Left colon (tissue), 2 donors: Measurements from ENCODE around the gene PEMT. TPM values are rescaled to one million over a fixed set of nuclear protein-coding genes. Genes with fewer than 3 reads are reported as not detected.

Experiments
- ATAC-seq: fragments of 200-7000 bp; cut with Tn5 transposase; one replicate; pipeline ENCODE4 v1.9.1; 2020; ENCODE audit warnings: mild to moderate bottlenecking, moderate library complexity
- DNase-seq, 2 donors: peaks; one replicate each; pipeline ENCODE4 v3.0.0-alpha.2; 2020
- intact Hi-C, 2 donors: fragments of 100-400 bp; cut with DNase I in 1 of 2; cut with micrococcal nuclease in 1 of 2; formaldehyde crosslinking; loops; one replicate each; pipeline versions ENCODE4 v1.11.2 to v1.14.0; 2022; cut with DNase I, micrococcal nuclease
- total RNA-seq, 2 donors: library from RNA; stranded (reverse); fragmentation: NEBNext Ultra II Directional; extraction: Animal tissue kit (Norgen Biotek cat#: 25700); gene quantifications; one replicate each; pipeline ENCODE4 v1.2.1, GENCODE V29; 2021
- donor health status: DM: no; HTN: no; CAD: no.
- donor health status: DM: yes; HTN: yes; CAD: no.

Gene PEMT
- total RNA-seq, 2 donors from 2014 or later, result 13.8 to 18.6 TPM

DNA sequence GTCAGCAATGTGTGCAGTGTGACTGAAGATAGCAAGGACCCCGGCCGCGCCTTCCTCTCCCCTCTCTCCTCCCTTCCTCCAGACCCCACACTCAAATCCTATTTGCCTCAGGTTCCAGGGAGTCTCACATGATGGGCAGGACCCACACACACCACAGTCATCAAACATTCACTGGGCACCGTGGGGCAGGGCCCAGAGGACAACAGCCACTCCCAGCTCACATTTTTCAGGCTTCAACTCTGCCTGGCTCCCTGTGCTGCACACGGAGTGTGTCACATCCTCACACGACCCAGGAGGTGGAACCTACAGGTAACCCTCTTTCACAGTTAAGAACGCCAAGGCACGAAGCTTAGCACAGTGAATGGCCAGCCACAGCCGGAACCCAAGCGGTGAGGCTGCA is 30.5 kb downstream of the PEMT start:
- DNase-seq (no peak), ATAC-seq (peak; percentile 29)
- intact Hi-C loops, result loop anchor here in 1 of 2 donors (10.0 kb wide), 1 partner anchor 56 kb away; no protein-coding TSS in a partner anchor

DNA sequence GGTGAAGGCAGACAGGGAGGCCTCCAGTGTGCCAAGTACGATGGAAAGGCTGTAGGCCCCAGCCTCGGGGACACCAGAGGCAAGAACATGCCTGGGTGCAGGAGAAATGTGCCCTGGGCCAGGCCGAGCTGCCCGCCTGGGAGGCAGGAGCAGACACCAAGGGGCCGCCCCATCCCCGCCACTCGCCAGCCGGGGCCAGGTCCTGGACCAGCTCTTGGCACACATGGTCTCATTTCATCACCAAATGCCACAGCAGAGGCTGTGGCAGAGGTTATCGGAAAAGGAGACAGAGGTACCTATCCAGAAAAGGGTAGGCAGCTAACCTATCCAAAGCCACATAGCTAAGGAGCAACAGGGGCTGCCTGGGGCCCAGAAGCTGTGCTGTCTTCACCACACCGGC is 31.3 kb downstream of the PEMT start:
- DNase-seq, result no peak
- ATAC-seq, result no peak
- intact Hi-C loops, result loop anchor here in 1 of 2 donors (10.0 kb wide), 1 partner anchor 55 kb away; no protein-coding TSS in a partner anchor

DNA sequence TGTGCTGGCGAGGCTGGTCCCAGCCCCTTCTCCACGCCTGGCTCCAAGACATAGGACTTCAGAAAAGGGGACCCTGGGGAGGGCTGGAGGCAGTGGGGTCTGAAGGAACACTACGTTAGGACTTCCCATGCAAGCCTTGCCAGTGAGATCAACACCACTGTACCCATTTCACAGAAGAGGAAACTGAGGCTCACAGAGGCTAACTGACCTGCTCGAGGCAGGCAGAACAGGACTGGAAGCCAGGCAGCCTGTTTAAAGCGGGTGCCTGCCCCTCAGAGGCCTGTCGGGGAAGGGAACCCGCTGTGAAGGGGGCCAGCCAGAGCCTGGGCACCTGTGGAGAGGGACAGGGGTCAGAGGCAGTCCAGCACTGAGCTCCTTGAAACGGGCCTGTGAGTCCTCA is 32.3 kb downstream of the PEMT start:
- intact Hi-C loops, result no loop called here
- no peak for ATAC-seq
- DNase-seq, result no peak

DNA sequence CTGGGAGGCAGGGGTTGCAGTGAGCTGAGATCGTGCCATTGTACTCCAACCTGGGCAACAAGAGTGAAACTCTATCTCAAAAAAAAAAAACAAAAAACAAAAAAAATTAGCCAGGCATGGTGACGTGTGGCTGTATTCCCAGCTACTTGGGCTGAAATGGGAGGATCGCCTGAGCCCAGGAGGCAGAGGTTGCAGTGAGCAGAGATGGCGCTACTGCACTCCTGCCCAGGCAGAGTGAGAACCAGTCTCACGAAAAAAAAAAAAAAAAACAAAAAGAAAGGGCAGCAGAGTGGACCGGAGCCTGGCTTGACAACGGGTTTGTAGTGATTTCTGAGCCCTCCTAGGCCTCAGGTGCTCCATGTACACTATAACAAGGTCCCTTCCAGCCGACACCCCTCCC is 33.1 kb downstream of the PEMT start:
- intact Hi-C loops, result no loop called here
- ATAC-seq, result no peak

DNA sequence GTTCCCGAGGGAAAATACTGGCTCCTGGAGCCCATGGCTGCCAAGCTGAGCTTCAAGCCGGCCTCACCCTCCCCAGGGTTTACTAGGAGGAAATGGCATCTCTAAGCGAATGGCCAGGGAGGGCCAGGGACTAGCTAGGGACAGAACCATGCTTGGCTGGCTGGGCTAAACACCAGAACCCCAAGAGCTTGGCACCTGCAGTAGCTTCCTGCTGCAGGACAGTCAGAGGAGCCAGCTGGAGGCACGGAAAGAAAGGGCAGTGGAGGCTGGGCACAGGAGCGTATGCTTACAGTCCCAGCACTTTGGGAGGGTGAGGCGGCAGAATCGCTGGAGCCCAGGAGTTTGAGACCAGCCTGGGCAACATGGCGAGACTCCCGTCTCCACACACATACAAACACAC is 33.7 kb downstream of the PEMT start:
- no peak for DNase-seq
- intact Hi-C loops, result no loop called here

More for the DNA sequence above, 33.1 kb downstream of the PEMT start:
- DNase-seq, result no peak

DNA sequence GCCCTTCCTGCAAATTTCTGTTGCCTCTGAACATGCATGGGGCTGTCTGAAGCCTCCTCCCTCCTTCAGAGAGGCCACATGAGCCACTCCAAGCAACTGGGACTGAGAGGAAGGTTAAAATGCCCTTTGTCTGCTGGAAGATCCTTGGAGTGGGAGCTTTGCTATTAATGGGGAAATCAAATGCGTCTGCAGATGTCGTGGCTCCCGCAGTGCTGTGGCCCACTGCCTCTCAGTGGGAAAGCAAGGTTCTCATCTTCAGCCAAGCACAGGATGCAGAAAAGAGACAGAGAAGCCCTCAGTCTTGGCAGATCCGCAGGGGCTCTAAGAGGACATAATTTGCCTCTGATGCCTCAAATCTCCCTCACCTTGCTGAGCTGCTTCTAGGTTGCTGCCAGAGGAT is 34.8 kb downstream of the PEMT start:
- ATAC-seq (no peak), DNase-seq (no peak)
- intact Hi-C loops, result no loop called here

More for the DNA sequence above, 33.7 kb downstream of the PEMT start:
- no peak for ATAC-seq

DNA sequence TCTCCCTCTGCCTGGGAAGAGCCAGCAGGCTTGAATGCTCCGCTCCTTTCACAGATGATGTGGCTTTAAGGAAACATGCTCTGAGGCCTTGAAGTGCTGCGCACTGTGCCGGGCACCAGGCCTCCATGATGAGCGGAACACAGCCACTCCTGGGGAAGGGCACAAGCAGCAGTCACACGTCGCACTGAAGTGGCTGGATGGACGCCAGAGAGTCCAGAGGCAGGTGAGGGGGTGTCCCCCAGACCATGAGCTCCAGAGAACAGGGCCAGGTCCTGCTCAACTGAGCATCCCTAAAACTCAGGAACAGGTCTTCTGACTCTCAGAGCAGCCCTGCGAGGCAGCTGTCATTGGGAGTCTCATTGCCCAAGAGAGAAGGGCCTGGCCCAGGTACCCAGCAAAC is 35.6 kb downstream of the PEMT start:
- ATAC-seq (no peak), DNase-seq (no peak)
- intact Hi-C loops, result no loop called here

DNA sequence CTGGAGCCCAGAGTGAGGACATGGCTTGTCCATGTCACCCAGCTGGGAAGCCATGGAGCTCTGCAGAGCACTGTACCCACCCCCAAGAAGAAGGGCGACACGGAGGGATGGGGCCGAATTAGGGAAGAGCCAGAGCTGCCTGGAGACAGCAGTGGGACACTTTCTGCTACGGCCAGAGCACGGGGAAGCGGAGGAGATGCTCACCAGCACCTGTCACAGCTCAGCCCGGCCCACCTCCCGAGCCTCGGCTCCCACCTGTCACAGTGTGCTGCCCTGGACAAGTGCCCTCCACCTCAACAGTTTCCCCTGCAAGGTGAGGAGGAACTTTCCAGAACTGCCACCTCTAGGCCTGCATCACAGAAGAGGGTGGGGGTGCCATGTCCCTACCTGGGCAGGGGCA is 36.4 kb downstream of the PEMT start:
- ATAC-seq (no peak), DNase-seq (no peak)
- intact Hi-C loops, result no loop called here

DNA sequence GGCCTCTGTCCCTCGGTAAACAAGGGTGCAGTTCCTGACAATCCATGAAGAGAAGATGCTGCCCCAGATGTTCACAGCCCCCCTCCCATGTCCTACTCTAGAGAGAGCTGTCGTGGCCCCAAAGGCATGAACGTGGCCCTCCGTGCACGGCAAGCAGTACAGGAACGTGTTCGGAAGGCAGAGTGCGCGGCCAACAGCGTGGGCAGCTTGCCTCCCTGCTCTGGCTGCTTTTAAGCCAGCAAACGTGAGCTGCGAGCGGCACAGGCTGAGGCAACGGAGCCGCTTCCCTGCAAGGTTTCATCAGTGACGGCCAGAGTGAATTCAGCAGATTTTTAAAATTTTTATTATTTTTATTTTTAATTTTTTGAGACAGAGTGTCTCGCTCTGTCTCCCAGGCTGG is 37.2 kb downstream of the PEMT start:
- no peak for DNase-seq
- ATAC-seq, result no peak
- intact Hi-C loops, result no loop called here

DNA sequence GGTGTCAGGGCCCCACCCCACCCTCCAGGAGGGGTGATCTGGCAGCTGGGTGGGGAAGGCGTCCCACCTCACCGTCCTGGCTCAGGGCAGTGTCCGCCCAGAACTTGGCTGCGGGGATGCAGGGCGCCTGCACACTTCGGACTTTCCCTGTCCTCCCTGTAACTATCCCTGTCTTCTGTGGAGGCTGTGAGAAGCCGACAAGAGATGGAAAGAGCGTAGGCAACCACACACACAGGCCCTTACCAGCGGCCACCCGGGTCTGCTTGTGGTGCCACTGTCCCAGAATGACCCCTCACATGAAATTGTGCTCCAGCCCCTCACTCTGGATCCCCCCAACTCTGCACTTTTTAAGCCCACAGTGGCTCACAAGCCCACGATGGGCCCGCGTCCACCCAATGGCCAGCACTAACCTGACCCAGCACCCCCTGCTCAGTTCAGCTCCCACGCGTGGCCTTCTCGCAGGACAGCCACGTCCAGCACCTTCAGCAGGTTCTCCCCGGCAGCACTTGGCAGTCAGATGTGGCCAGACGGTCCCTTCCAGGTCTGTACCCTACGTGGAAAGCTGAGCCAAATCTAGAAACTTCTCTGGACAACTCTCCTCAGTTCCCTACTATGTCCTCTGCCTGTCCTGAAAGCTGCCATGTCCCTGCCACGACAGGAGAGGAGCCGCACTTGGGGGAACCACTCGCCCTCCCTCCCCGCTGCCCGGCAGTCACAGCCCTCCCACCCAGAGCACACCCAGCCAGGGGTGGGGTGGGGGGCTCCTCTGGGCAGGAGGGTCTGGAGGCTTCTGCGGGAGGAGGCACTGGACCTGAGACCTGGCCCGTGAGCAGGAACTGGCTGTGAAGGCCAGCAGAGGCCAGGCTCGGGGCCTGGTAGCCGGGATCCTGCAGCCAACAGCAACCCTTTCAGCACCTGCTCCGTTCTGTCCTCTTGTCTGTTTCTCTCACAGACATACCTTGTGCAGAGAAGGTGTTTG is 38.0 kb downstream of the PEMT start:
- DNase-seq, result no peak
- ATAC-seq, result no peak
- intact Hi-C loops, result no loop called here

DNA sequence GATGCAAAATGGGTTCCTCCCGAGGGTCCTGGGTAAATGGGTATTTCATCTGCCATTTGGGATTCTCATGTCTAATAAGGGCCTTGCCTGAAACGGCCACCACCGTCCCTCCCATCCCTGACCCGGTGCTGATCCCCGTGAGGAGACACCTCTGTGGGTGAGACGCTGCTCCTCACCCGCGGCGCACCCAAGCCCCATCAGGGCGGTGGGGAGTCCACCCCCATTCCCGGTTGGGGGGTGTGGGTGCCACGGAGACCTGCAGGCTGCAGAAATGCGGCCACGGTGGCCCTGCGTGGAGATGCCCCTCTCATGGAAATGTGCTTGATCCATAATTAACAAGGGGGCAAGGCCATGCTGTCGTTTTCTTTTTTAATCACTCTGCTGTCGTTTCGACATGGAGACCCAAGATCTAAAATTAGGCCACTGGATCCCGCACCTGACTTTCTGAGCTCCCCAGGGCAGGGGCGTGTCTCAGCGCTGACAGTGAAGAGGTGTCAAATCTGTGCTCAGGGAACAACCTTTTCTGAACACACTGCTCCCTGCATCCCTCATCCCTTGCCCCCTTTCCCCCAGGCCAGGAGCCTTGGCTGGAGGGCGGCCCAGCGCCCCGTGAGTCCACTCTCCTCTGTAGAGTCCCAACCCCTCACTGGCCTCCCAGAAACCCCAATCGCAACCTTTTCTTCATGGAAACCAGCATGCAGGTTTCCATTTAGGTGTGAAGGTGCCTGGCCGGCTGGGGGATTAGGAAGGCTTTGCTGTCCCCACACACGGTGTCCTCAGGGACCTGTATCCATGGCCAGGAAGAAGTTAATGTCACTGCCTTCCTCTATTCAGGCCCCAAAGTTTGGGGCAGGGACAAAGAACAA is 38.9 kb downstream of the PEMT start:
- ATAC-seq (no peak), DNase-seq (no peak)
- intact Hi-C loops, result no loop called here

DNA sequence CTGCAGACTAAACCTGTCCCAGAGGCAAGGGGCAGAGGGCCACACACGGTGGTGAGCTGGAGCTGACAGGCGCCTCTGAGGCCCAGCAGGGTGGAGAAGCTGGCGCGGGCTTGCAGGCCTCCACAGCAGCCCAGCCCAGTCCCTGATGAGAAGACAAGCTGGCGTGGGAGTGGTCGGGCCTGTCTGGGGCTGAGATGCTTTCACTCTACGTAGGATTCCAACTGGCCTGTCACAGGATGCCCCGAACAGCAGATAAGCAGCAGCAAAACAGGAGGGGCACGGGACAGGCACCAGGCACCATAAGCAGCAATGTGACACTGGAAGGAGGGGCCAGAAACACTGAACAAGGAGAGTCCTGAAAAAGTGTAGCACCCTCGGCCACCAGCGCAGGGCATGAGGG is 40.1 kb downstream of the PEMT start:
- intact Hi-C loops, result no loop called here
- DNase-seq (no peak), ATAC-seq (peak; percentile 52)

DNA sequence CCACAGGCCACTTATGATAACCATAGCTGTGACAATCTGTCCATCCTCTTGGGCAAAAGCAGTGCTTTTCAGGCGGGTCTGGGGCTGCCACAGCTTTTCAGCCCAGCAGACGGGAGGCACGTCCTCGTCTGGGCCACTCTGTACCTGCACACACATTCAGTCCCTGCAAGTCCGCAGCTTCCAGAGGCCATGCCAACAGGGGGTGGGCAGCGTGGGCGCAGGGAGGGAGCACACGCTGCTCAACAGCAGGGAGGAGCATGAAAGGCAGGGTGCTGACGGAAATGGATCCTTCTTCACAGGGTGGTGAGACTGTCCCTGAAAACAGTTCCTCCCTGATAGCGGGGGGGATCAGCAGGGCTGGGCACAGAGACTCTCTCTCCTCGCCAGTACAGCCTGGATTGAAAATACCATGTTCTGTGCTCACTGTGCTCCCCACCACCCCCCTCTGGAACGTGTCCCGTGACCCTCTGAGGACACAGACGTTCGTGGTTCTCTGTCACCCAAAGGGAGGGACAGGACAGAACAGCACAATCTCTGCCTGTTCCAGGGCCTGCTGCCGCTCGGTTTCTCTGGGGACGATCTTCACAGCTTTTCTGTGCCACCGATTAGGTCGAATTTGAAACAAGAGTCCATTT is 41.7 kb downstream of the PEMT start:
- ATAC-seq, result no peak
- intact Hi-C loops, result no loop called here
- no peak for DNase-seq

DNA sequence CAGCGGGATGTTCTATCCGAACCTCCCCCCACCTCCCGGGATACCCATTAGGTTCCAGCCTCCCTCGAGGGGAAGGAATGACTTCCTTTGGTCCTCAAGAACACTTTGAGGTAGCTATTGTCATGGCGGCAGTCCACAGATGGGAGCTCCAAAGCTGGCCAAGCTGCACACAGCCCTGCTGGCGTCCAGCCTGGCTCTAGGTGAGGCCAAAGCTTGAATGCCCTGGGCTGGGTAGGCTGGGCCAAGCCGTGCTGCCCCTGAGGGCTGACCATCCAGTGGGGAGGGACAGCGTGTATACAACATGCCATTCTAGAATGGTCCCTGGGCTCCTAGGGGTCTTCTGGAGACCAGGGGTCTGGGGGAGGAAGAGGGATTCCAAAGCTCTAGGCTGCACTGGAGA is 43.5 kb downstream of the PEMT start:
- ATAC-seq, result no peak

DNA sequence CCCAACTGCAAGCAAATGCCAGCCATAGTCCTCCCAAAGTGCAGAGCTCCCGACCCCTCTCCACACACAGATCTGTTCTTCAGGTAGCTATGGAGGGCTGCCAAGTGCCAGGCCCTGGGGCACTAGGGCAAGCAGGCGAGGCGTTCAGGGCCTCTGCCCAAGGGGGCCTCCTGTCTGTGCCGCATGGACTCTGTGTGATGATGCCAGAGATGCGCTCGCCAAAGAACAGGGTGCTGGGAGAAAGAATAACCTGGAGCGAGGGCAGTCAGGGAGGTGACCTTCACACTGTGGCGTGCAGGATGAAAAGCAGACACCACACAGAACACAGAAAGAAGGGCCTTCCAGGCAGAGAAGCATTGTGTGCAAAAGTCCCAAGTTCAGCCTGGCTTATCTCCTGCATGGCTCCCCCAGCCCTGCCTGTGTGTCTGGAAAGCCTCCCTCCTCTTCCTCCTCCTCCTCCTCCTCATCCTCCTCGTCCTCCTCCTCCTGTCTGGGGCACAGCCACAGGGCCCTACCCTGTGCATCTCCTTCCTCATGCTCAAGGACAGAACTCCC is 44.2 kb downstream of the PEMT start:
- ATAC-seq, result no peak
- no peak for DNase-seq
- intact Hi-C loops, result no loop called here

More for the DNA sequence above, 43.5 kb downstream of the PEMT start:
- DNase-seq, result no peak
- intact Hi-C loops, result no loop called here

DNA sequence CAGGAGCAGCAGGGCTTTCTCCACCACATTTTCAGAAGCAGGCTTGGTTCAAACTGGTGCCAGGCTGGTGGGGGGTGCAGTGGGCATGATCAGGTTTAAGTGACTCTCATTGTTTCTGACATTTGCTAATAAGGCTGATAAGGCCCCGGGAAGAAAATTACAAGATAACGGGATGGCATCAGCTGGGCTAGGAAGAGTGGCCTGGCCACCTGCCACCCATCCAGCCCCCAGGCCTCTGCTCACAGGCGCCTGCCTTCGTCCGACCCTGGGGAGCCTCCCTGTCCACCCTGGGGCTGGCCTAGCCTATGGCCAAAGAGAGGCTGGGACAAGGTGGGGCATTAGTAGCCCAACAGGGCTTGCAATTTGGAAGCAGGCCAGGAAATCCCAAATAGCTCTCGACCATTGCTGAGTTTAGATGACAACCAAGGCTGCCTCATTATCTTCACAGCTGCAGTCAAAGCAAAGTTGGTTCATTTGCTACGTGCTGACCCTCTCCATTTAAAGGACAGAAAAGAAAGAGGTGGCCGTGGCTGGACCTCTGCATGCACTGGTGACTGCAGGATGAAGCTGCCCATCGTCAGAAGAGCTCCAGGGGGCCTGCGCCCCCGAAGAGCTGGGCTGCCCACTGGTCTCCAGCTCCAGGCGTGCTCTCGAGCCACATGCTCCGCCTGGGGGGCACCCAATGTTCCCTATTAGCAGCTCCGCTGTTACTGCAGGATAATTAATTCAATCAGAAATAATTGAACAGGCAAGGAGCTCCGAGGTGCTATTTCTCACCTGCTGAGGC is 44.9 kb downstream of the PEMT start:
- intact Hi-C loops, result no loop called here
- ATAC-seq (no peak), DNase-seq (no peak)

DNA sequence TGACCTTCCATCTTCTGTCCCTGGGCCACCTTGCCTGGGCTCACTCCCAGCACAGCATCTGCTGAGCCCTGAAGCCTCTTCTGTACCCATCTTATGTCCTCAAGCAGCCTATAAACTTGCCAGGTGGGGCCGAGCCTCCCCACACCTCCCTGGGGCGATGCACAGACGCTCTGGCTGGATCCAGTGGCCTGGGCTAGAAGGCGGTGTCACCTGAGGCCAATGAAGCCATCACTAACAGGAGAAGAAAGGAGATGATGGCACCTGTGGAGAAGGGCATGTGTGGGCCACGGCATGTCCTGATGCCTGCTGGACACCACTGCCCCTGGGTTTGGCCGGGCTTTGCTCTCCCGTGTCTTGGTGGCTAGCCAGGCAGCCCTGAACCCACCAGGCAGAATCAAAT is 45.5 kb downstream of the PEMT start:
- no peak for DNase-seq
- intact Hi-C loops, result no loop called here
- no peak for ATAC-seq
